ENCODE results near the gene HSPA5. TPM values are rescaled to one million over a fixed set of nuclear protein-coding genes. Genes with fewer than 3 reads are reported as not detected.
"Not testable (repeated sequence)": the region's sequence is repeated elsewhere in the genome, so short reads cannot be mapped to it uniquely, and the experiment has no call there.

The HSPA5 gene
- total RNA-seq, 1 donor from 2014 or later, result 159 TPM

DNA sequence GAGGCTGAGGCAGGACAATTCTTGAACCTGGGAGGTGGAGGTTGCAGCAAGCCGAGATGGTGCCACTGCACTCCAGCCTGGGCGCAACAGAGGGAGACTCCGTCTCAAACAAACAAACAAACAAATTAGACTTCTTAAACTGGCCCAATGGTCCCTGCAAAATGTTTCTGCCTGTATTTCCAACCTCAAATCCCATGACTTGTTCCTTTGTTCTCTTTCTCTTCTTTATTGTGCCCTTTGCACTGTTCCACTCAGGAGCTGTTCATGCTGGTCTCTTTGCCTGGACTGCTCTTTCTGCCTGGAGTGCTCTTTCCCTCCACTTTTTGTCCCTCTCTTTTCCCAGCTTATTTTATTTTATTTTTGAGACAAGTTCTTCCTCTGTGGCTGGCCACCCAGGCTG lies 36.7 kb downstream of the HSPA5 start:
- no peak for DNase-seq
- intact Hi-C loops (cut with DNase I), result no loop called here
- ATAC-seq (ENCODE audit: poor library complexity), result no peak

- ATAC-seq (ENCODE audit: poor library complexity) (no peak), DNase-seq (no peak)
- intact Hi-C loops (cut with DNase I), result no loop called here
Measured at GRCh38 chr9:125202846-125203618, 38.1 kb downstream of the HSPA5 start.

GRCh38 chr9:125200216-125201047 lies 40.7 kb downstream of the HSPA5 start, which contains the start of gene RABEPK:
Gene RABEPK, plus strand, starts transcription at chr9:125200542. Its CDS starts 2,472 bp downstream, at chr9:125203014.
- intact Hi-C loops (cut with DNase I), result no loop called here
- peak; percentile 95 for DNase-seq
- ATAC-seq (ENCODE audit: poor library complexity), result peak; percentile 100

DNA sequence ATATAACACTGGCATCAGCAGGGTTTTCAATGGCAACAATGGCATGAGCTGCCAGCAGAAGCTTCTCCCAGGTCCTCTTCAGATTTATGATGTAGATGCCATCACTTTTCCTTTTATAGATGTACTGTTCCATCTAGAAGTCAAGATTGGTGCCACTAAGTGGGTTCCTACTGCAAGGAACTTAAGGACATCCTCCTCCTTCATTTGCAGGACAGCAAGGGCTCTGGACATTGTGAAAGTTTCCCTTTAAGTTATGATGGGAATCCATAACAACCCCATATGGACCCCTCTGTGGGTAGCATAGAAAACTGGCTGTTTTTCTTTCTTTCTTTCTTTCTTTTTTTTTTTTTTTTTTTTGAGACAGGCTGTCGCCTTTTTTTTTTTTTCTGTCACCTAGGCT lies 45.6 kb downstream of the HSPA5 start:
- DNase-seq; ATAC-seq (ENCODE audit: poor library complexity); intact Hi-C loops (cut with DNase I): not testable (repeated sequence)

DNA sequence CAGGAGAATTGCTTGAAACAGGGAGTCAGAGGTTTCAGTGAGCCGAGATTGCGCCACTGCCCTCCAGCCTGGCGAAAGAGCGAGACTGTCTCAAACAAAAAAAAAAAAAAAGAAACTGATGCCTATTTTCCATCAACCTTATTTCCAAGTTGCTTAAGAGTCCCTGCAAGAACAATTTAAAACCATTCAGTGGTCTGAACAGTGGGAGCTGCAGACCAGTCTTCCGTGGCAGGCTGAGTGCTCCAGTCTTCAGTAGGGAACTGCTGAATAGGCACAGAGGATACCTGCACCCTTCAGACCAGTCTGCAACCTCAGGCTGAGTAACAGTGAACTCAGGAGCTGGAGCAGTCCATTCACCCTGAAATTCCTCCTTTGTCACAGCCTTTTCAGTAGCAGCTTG lies 46.7 kb downstream of the HSPA5 start:
- ATAC-seq (ENCODE audit: poor library complexity); intact Hi-C loops (cut with DNase I); DNase-seq: not testable (repeated sequence)

- no peak for DNase-seq
- ATAC-seq (ENCODE audit: poor library complexity), result no peak
- intact Hi-C loops (cut with DNase I), result no loop called here
Measured at GRCh38 chr9:125190361-125190801, 50.8 kb downstream of the HSPA5 start.

DNA sequence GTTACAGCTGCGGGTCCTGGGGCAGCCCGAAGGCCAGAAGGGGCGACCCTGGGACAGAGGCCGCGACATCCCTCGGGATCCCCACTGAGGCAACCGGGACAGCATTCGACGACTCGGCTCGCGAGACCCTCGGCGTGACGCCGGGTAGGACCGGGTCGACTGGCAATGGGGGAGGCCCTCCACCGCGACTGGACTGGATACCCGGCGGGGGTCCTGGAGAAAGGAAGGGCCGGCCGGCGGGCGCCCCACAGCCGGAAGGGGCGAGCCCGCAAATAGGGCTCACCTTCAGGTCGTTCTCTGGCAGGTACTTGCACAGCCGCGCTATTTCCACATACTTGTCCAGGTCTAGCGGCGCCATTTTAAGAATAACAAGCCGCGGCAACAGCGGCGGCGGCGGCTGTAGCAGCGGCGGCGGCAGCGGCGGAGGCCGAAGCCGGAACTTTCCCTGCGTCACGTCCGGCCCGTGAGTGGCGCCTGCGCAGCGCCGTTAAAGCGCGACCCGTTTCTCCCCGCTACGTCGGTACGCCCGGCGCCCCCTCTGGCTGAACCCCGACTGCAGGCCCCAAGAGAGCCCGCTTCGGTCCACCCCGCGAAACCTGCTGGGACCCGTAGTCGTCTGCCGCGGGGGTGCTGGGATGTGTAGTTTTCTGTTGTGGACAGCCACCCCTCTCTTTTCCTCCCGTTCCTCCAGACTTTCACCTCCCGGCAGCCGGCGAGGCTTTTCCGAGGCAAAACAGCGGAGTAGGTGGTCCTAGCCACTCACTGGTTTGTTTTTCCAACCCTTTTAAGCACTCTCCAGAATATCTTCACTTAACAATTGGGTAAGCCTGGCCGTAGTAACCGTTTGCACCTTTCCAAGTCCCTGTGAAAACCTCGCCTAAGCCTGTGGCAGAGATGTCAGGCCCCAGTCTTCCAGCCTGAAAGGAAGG lies 51.5 kb downstream of the HSPA5 start, which contains the start of gene PPP6C:
TSS of gene PPP6C (minus strand) at position 443 of the 929 bp plus-strand sequence. CDS start at position 358, 85 bp downstream.
- peak; percentile 99 for ATAC-seq (ENCODE audit: poor library complexity)
- DNase-seq, result peak; percentile 99
- intact Hi-C loops (cut with DNase I), result no loop called here

DNA sequence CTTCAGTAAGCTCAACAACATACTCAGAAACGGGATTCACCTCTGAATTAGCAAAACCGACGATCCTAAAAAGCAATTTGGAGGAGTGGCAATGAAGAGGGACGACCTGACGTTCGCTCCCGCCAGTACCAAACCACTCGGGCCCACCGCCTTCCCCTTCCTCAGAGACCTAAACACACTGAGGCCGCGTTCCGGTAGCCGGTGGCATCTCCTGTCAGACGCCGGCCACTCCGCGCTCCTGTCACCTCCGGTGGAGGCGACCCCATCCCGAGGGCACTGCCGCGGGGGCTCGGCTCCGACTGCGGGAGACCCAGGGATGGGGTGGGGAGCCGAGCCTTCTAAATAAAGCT lies 52.2 kb downstream of the HSPA5 start:
- ATAC-seq (ENCODE audit: poor library complexity) (peak; percentile 9), DNase-seq (peak; percentile 50)
- intact Hi-C loops (cut with DNase I), result no loop called here

Other genes with a start within 250 kb of the HSPA5 start
- 3.3 TPM for gene SCAI, start 97.8 kb downstream of the HSPA5 start, total RNA-seq
- gene PPP6C, start 51.5 kb downstream of the HSPA5 start, total RNA-seq, result 34.2 TPM
- gene RABEPK, start 40.8 kb downstream of the HSPA5 start, total RNA-seq, result 7.0 TPM
- 31.9 TPM for gene GAPVD1, start 20.5 kb upstream of the HSPA5 start, total RNA-seq